Measurements from ENCODE around the gene UGT1A9.

- TF ChIP-seq CTCF (IDR thresholded peaks at IDR 0.05; ENCODE audit: insufficient read depth, low read length) (no peak), POLR2AphosphoS5 (IDR thresholded peaks at IDR 0.05; ENCODE audit: low read depth) (no peak)
Measured at GRCh38 chr2:233655043-233655442, 16.7 kb upstream of the UGT1A9 start.
